Mesenchymal stem cell (in vitro differentiated cells and primary cell): ENCODE results near the gene JAKMIP1.

Experiments used
- DNase-seq: peaks from one replicate; pipeline ENCODE4 v3.0.0-alpha.2; 2013
- H2AFZ ChIP-seq: one replicate; pipeline ENCODE4 v1.6.1; 2013; ENCODE audit warnings: low read depth, mild to moderate bottlenecking, control low read depth, inconsistent platforms, low read length, moderate library complexity
- H2AK5ac ChIP-seq: 2 replicates; pipeline ENCODE4 v1.6.1; 2013; ENCODE audit warnings: low read length, moderate library complexity, mild to moderate bottlenecking, inconsistent platforms; ENCODE audit not compliant: severe bottlenecking
- H2BK120ac ChIP-seq: one replicate; pipeline ENCODE4 v1.6.1; 2013; ENCODE audit warnings: low read depth, mild to moderate bottlenecking, inconsistent platforms, low read length, moderate library complexity
- H2BK12ac ChIP-seq, 2 experiments: one replicate each; pipeline ENCODE4 v1.6.1; 2013; ENCODE audit warnings: inconsistent platforms in 2 of 2, low read length in 2 of 2, mild to moderate bottlenecking in 2 of 2, moderate library complexity in 2 of 2, control low read depth in 1 of 2
- H2BK15ac ChIP-seq: one replicate; pipeline ENCODE4 v1.6.1; 2013; ENCODE audit warnings: mild to moderate bottlenecking, low read depth, inconsistent platforms; ENCODE audit not compliant: poor library complexity, severe bottlenecking
- H2BK5ac ChIP-seq: 2 replicates; pipeline ENCODE4 v1.6.1; 2013; ENCODE audit warnings: low read depth, mild to moderate bottlenecking, low read length, control low read depth, inconsistent platforms; ENCODE audit not compliant: poor library complexity, severe bottlenecking
- H3K14ac ChIP-seq, 2 experiments: one replicate each; pipeline ENCODE4 v1.6.1; 2013; ENCODE audit warnings: inconsistent platforms in 2 of 2, low read length in 2 of 2, control low read depth in 1 of 2, mild to moderate bottlenecking in 1 of 2, moderate library complexity in 1 of 2
- H3K18ac ChIP-seq, 2 experiments: one replicate each; pipeline ENCODE4 v1.6.1; 2013; ENCODE audit warnings: inconsistent platforms in 2 of 2, low read length in 2 of 2, control low read depth in 1 of 2, low read depth in 1 of 2, mild to moderate bottlenecking in 1 of 2
- H3K23ac ChIP-seq, 2 experiments: one replicate each; pipeline ENCODE4 v1.6.1; 2013; ENCODE audit warnings: inconsistent platforms in 2 of 2, low read length in 2 of 2, mild to moderate bottlenecking in 2 of 2, moderate library complexity in 2 of 2, control low read depth in 1 of 2
- H3K27ac ChIP-seq: 2 replicates; pipeline ENCODE4 v1.5.1; 2013; ENCODE audit warnings: mild to moderate bottlenecking, moderate library complexity, low read length, control low read depth, inconsistent platforms; ENCODE audit not compliant: poor library complexity, severe bottlenecking
- H3K27me3 ChIP-seq, 2 experiments: 2 replicates each; pipeline versions ENCODE4 v1.6.1 to v1.7.0; 2013; ENCODE audit warnings: low read length in 2 of 2, mild to moderate bottlenecking in 2 of 2, moderate library complexity in 2 of 2, control low read depth in 1 of 2, inconsistent platforms in 1 of 2; ENCODE audit not compliant: control insufficient read depth in 1 of 2, insufficient read depth in 1 of 2
- H3K36me3 ChIP-seq, 2 experiments: 2 replicates each; pipeline versions ENCODE4 v1.6.1 to v1.7.0; 2013; ENCODE audit warnings: low read length in 2 of 2, control low read depth in 1 of 2, inconsistent platforms in 1 of 2, low read depth in 1 of 2, mild to moderate bottlenecking in 1 of 2; ENCODE audit not compliant: insufficient read depth in 2 of 2, control insufficient read depth in 1 of 2
- H3K4ac ChIP-seq, 2 experiments: one replicate each; pipeline ENCODE4 v1.6.1; 2013; ENCODE audit warnings: inconsistent platforms in 2 of 2, low read length in 2 of 2, mild to moderate bottlenecking in 2 of 2, moderate library complexity in 2 of 2, control low read depth in 1 of 2, low read depth in 1 of 2
- H3K4me1 ChIP-seq: 2 replicates; pipeline ENCODE4 v1.6.1; 2013; ENCODE audit warnings: low read depth, low read length, control low read depth; ENCODE audit not compliant: control insufficient read depth, insufficient read depth
- H3K4me2 ChIP-seq: 2 replicates; pipeline ENCODE4 v1.6.1; 2013; ENCODE audit warnings: low read length, mild to moderate bottlenecking, inconsistent platforms; ENCODE audit not compliant: poor library complexity, severe bottlenecking
- H3K4me3 ChIP-seq, 2 experiments: 2 replicates each; pipeline versions ENCODE4 v1.5.1 to v1.7.0; 2013; ENCODE audit warnings: low read length in 2 of 2, mild to moderate bottlenecking in 2 of 2, control low read depth in 1 of 2, low read depth in 1 of 2; ENCODE audit not compliant: insufficient read depth in 1 of 2
- H3K79me1 ChIP-seq: replicated peaks from 2 replicates; pipeline ENCODE4 v1.6.1; 2013; ENCODE audit warnings: mild to moderate bottlenecking, control low read depth, low read length, inconsistent platforms; ENCODE audit not compliant: poor library complexity, severe bottlenecking
- H3K9ac ChIP-seq: 2 replicates; pipeline ENCODE4 v1.7.0; 2013; ENCODE audit warnings: mild to moderate bottlenecking, low read length, moderate library complexity
- H3K9me3 ChIP-seq: 2 replicates; pipeline ENCODE4 v1.7.0; 2013; ENCODE audit warnings: mild to moderate bottlenecking, low read length; ENCODE audit not compliant: control insufficient read depth
- H4K8ac ChIP-seq: one replicate; pipeline ENCODE4 v1.6.1; 2013; ENCODE audit warnings: inconsistent platforms, mild to moderate bottlenecking, low read length, moderate library complexity
- H4K91ac ChIP-seq: one replicate; pipeline ENCODE4 v1.6.1; 2013; ENCODE audit warnings: mild to moderate bottlenecking, low read length, inconsistent platforms
- WGBS: methylation state at CpG from one replicate; pipeline ENCODE4 v1.1.7; 2013; ENCODE audit warnings: mixed read lengths; 5-methylcytosine and 5-hydroxymethylcytosine counted together

The JAKMIP1 gene

GRCh38 chr4:6178757-6179156, 21.6 kb downstream of the JAKMIP1 start:
- Histone ChIP-seq H3K9me3 (no peaks in the 10 kb centered on the region), H3K4me2 (no peak overlapping the region), H2BK15ac (no peak overlapping the region), H3K9ac (no peak overlapping the region), H3K4me3 (no peak overlapping the region), H3K36me3 (no peaks in the 10 kb centered on the region), H3K18ac (no peak overlapping the region), H2BK5ac (no peak overlapping the region), H3K4ac (no peak overlapping the region), H3K27me3 (no peaks in the 10 kb centered on the region), H3K4me1 (no peaks in the 10 kb centered on the region), H2AK5ac (no peak overlapping the region), H4K8ac (no peak overlapping the region), H4K91ac (no peak overlapping the region), H2BK120ac (no peak overlapping the region), H3K23ac (no peak overlapping the region), H3K27ac (no peak overlapping the region), H2AFZ (no peak overlapping the region), H2BK12ac (no peak overlapping the region), H3K14ac (no peak overlapping the region), H3K79me1 (no peaks in the 10 kb centered on the region)
- WGBS = 76% methylated on average over 4 of the region's 4 CpGs
- DNase-seq = no peak

GRCh38 chr4:6177587-6178197, 22.7 kb downstream of the JAKMIP1 start:
- H2BK15ac ChIP-seq = no peak overlapping the region
- H3K4me2 ChIP-seq = no peak overlapping the region
- H3K4me1 ChIP-seq = no peaks in the 10 kb centered on the region
- H2BK120ac ChIP-seq = no peak overlapping the region
- no peak overlapping the region for H3K4me3 ChIP-seq
- no peak overlapping the region for H2AFZ ChIP-seq
- H3K27ac ChIP-seq = no peak overlapping the region
- H3K14ac ChIP-seq = no peak overlapping the region
- no peak overlapping the region for H2BK12ac ChIP-seq
- H3K36me3 ChIP-seq = no peaks in the 10 kb centered on the region
- no peaks in the 10 kb centered on the region for H3K9me3 ChIP-seq
- no peak overlapping the region for H4K8ac ChIP-seq
- no peak overlapping the region for H3K9ac ChIP-seq
- WGBS = 65% methylated on average over 4 of the region's 9 CpGs
- H3K4ac ChIP-seq = no peak overlapping the region
- no peak overlapping the region for H3K18ac ChIP-seq
- DNase-seq = no peak
- H3K27me3 ChIP-seq = no peaks in the 10 kb centered on the region
- no peak overlapping the region for H3K23ac ChIP-seq
- no peaks in the 10 kb centered on the region for H3K79me1 ChIP-seq
- no peak overlapping the region for H2BK5ac ChIP-seq
- no peak overlapping the region for H2AK5ac ChIP-seq
- H4K91ac ChIP-seq = no peak overlapping the region

GRCh38 chr4:6175426-6175825, 24.9 kb downstream of the JAKMIP1 start:
- DNase-seq = no peak

GRCh38 chr4:6172927-6173200, 27.5 kb downstream of the JAKMIP1 start:
- Histone ChIP-seq H3K18ac (no peak overlapping the region), H3K9me3 (no peaks in the 10 kb centered on the region), H3K79me1 (no peaks in the 10 kb centered on the region), H3K4me2 (no peak overlapping the region), H2BK12ac (no peak overlapping the region), H2BK120ac (no peak overlapping the region), H3K23ac (no peak overlapping the region), H2BK15ac (no peak overlapping the region), H3K9ac (no peak overlapping the region), H3K27ac (no peak overlapping the region), H3K4ac (no peak overlapping the region), H2BK5ac (no peak overlapping the region), H3K27me3 (no peaks in the 10 kb centered on the region), H4K8ac (no peak overlapping the region), H3K14ac (no peak overlapping the region), H3K36me3 (no peaks in the 10 kb centered on the region), H2AFZ (no peak overlapping the region), H2AK5ac (no peak overlapping the region), H3K4me3 (no peak overlapping the region), H4K91ac (no peak overlapping the region), H3K4me1 (no peaks in the 10 kb centered on the region)
- no peak for DNase-seq
- WGBS = 56% methylated on average over 1 of the region's 3 CpGs

More at GRCh38 chr4:6175426-6175825, 24.9 kb downstream of the JAKMIP1 start:
- Histone ChIP-seq H4K91ac (no peak overlapping the region), H2AFZ (no peak overlapping the region), H4K8ac (no peak overlapping the region), H3K4me3 (no peak overlapping the region), H3K4ac (no peak overlapping the region), H3K23ac (no peak overlapping the region), H3K36me3 (no peaks in the 10 kb centered on the region), H3K14ac (no peak overlapping the region), H3K79me1 (no peaks in the 10 kb centered on the region), H2BK120ac (no peak overlapping the region), H2BK5ac (no peak overlapping the region), H3K27me3 (no peaks in the 10 kb centered on the region), H3K18ac (no peak overlapping the region), H3K4me1 (no peaks in the 10 kb centered on the region), H3K4me2 (no peak overlapping the region), H2AK5ac (no peak overlapping the region), H2BK12ac (no peak overlapping the region), H3K9me3 (no peaks in the 10 kb centered on the region), H2BK15ac (no peak overlapping the region), H3K27ac (no peak overlapping the region), H3K9ac (no peak overlapping the region)
- WGBS = 66% methylated on average over 5 of the region's 5 CpGs
